HCT116 (cell line): ENCODE results near the gene TBRG4.

Experiments used
- ATF3 ChIP-seq: IDR thresholded peaks from 2 replicates; pipeline ENCODE4 v1.6.1; 2012
- ELF1 ChIP-seq: IDR thresholded peaks from 2 replicates; pipeline ENCODE4 v1.6.1; 2012; ENCODE audit warnings: low read depth, borderline replicate concordance
- FOSL1 ChIP-seq: IDR thresholded peaks from 2 replicates; pipeline ENCODE4 v1.6.1; 2012; ENCODE audit warnings: low read depth
- SRF ChIP-seq: IDR thresholded peaks from 2 replicates; pipeline ENCODE4 v1.6.1; 2012; ENCODE audit warnings: low read depth
- ZBTB33 ChIP-seq: IDR thresholded peaks from 2 replicates; pipeline ENCODE4 v1.6.1; 2011; ENCODE audit warnings: mild to moderate bottlenecking, low read length, moderate library complexity; ENCODE audit not compliant: insufficient replicate concordance; ENCODE audit errors: extremely low read depth
- ZFX ChIP-seq: fragments of 450-650 bp; IDR thresholded peaks from 2 replicates; pipeline ENCODE4 v1.6.1; 2017
- ZNF274 ChIP-seq: fragments of 200-500 bp; sonication (Bioruptor generic); IDR thresholded peaks from 2 replicates; pipeline ENCODE4 v1.6.1; 2014; ENCODE audit warnings: mild to moderate bottlenecking, low read depth, low read length, inconsistent platforms
- TF ChIP-seq, protein P1 (sequence below), 3 experiments: fragments of 200-600 bp in 1 of 3; sonication (generic) in 1 of 3; IDR thresholded peaks in 2 of 3; conservative IDR thresholded peaks in 1 of 3; 2 replicates each; pipeline ENCODE4 v1.5.1; 2012 to 2017; ENCODE audit warnings: low read depth in 2 of 3, low read length in 2 of 3, antibody characterized with exemption in 1 of 3, borderline replicate concordance in 1 of 3, control low read depth in 1 of 3, mild to moderate bottlenecking in 1 of 3, mixed read lengths in 1 of 3, mixed run types in 1 of 3, moderate library complexity in 1 of 3; ENCODE audit not compliant: insufficient read depth in 1 of 3

DNA sequence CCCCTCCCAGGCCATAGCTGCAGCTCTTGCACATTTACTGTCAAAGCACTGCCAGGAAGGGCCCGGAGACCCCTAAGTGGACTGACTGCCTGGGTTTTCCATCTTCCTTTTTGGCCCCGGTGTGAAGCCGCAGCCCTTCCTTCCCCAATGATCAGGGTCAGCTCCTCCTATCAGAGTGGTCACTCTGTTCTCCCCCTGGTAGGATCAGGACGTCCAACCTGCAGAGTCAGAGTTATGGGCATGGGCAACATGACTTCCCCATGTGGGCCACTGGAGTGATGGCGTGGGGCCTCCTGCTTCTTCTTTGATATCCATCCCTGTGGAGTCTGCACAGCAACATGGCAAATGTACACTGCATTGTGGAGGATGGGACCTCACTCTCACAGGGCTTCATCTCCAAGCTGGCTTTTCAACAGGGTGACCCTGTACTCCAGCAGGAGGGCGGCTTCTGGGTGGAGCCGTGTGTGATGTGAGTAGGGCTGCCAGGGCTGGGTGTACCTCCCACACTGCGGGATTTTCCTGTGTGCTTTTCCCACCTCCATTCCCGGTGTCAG is 39.7 kb upstream of the TBRG4 start:
- TF ChIP-seq ZBTB33 (no peak), ELF1 (no peak), ZFX (no peak), ZNF274 (no peak), ATF3 (no peak), FOSL1 (no peak), SRF (no peak)
- TF ChIP-seq, protein P1, sequence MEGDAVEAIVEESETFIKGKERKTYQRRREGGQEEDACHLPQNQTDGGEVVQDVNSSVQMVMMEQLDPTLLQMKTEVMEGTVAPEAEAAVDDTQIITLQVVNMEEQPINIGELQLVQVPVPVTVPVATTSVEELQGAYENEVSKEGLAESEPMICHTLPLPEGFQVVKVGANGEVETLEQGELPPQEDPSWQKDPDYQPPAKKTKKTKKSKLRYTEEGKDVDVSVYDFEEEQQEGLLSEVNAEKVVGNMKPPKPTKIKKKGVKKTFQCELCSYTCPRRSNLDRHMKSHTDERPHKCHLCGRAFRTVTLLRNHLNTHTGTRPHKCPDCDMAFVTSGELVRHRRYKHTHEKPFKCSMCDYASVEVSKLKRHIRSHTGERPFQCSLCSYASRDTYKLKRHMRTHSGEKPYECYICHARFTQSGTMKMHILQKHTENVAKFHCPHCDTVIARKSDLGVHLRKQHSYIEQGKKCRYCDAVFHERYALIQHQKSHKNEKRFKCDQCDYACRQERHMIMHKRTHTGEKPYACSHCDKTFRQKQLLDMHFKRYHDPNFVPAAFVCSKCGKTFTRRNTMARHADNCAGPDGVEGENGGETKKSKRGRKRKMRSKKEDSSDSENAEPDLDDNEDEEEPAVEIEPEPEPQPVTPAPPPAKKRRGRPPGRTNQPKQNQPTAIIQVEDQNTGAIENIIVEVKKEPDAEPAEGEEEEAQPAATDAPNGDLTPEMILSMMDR (IDR thresholded peaks at IDR 0.05 in 2 of 3, conservative IDR thresholded peaks at IDR 0.05 in 1 of 3; ENCODE audit: borderline replicate concordance in 1 of 3, insufficient read depth in 1 of 3, low read depth in 2 of 3, low read length in 2 of 3): no peak
